ENCODE results near the gene ELP2.

DNA sequence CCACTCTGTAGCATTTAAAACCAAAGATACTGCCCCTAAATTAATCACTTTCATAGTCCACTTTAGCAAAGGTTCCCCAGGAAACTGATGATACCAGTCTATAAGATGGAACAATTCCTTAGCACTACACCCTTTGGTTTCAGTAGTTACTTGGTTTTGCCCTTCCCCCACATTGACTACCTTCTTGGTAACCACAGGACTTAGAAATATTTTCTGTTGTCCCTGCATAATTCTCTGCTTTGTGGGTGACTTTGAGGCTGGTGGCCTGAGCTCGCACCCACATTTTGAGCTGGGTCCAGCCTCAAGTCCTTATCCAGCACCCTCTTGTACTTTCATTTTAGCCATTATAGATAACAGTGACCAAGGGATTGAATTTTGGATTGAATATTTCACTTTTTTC, 23.1 kb downstream of the ELP2 start:
- TF ChIP-seq EP300 (IDR thresholded peaks at IDR 0.05) (no peak), CTCF (IDR thresholded peaks at IDR 0.05) (no peak)

Measured in suprapubic skin (tissue), 3 donors.